IMR-90 (cell line): ENCODE data around the gene C11orf58. TPM values are rescaled to one million over a fixed set of nuclear protein-coding genes. Genes with fewer than 3 reads are reported as not detected.

Source experiments
- ATAC-seq: fragments of 200-7000 bp; cut with Tn5 transposase; 2 replicates; pipeline ENCODE4 v1.9.1; 2020; ENCODE audit warnings: low read depth, mild to moderate bottlenecking, moderate library complexity
- BruUV-seq: library from RNA; stranded (reverse); fragments of 400-500 nt; replicated peaks from 2 replicates; lab custom pipeline; 2021; lab: Mats Ljungman, UMichigan
- CTCF ChIA-PET: fragments of 300-600 bp; formaldehyde crosslinking; extraction: SDS; loops from one replicate; lab custom pipeline; 2021; ENCODE audit warnings: antibody characterized with exemption; lab: Yijun Ruan, JAX
- POLR2A ChIA-PET: fragments of 300-600 bp; sonication (Branson Sonifier 250); formaldehyde crosslinking; loops from one replicate; lab custom pipeline; 2022; ENCODE audit warnings: antibody characterized with exemption; ENCODE audit not compliant: unreplicated experiment; lab: Charles Lee
- DNase-seq: peaks from one replicate; pipeline ENCODE4 v3.0.0; 2013
- H2AFZ ChIP-seq: replicated peaks from 2 replicates; pipeline ENCODE3; 2013; ENCODE audit warnings: low read length, mild to moderate bottlenecking; ENCODE audit not compliant: poor library complexity
- H2AK5ac ChIP-seq: 2 replicates; pipeline ENCODE4 v1.6.1; 2013; ENCODE audit warnings: low read depth, low read length, inconsistent platforms
- H2AK9ac ChIP-seq: replicated peaks from 2 replicates; pipeline ENCODE3; 2013; ENCODE audit warnings: mild to moderate bottlenecking, low read depth, low read length, moderate library complexity; ENCODE audit not compliant: poor library complexity
- H2BK120ac ChIP-seq: 2 replicates; pipeline ENCODE4 v1.6.1; 2013; ENCODE audit warnings: low read depth, low read length, inconsistent platforms
- H2BK15ac ChIP-seq: 3 replicates; pipeline ENCODE4 v1.6.1; 2013; ENCODE audit warnings: low read depth, low read length, inconsistent platforms
- H2BK20ac ChIP-seq: 2 replicates; pipeline ENCODE4 v1.6.1; 2013; ENCODE audit warnings: low read depth, mild to moderate bottlenecking, inconsistent platforms, low read length, moderate library complexity
- H2BK5ac ChIP-seq: 2 replicates; pipeline ENCODE4 v1.6.1; 2013; ENCODE audit warnings: mild to moderate bottlenecking, low read depth, low read length, inconsistent platforms; ENCODE audit not compliant: poor library complexity, severe bottlenecking
- H3K14ac ChIP-seq: replicated peaks from 2 replicates; pipeline ENCODE4 v1.6.1; 2013; ENCODE audit warnings: low read depth, low read length, inconsistent platforms
- H3K18ac ChIP-seq: 2 replicates; pipeline ENCODE4 v1.6.1; 2013; ENCODE audit warnings: low read depth, low read length, control low read depth
- H3K23ac ChIP-seq: 2 replicates; pipeline ENCODE4 v1.6.1; 2013; ENCODE audit warnings: low read depth, low read length, inconsistent platforms
- H3K27ac ChIP-seq: 2 replicates; pipeline ENCODE4 v1.5.1; 2013; ENCODE audit warnings: mild to moderate bottlenecking, control low read depth, low read length; ENCODE audit not compliant: insufficient read depth
- H3K27me3 ChIP-seq: 2 replicates; pipeline ENCODE4 v1.6.1; 2013; ENCODE audit warnings: low read length; ENCODE audit not compliant: control insufficient read depth, insufficient read depth
- H3K36me3 ChIP-seq: 2 replicates; pipeline ENCODE4 v1.6.1; 2013; ENCODE audit warnings: low read length, mixed read lengths; ENCODE audit not compliant: control insufficient read depth, insufficient read depth
- H3K4ac ChIP-seq: 2 replicates; pipeline ENCODE4 v1.6.1; 2013; ENCODE audit warnings: low read depth, low read length, inconsistent platforms
- H3K4me1 ChIP-seq: 2 replicates; pipeline ENCODE4 v1.6.1; 2013; ENCODE audit warnings: low read length, mixed read lengths; ENCODE audit not compliant: control insufficient read depth, insufficient read depth
- H3K4me2 ChIP-seq: 2 replicates; pipeline ENCODE4 v1.6.1; 2013; ENCODE audit warnings: low read depth, mild to moderate bottlenecking, control low read depth, low read length, moderate library complexity
- H3K4me3 ChIP-seq: 2 replicates; pipeline ENCODE4 v1.5.1; 2013; ENCODE audit warnings: low read depth, mild to moderate bottlenecking, control low read depth, low read length, moderate library complexity; ENCODE audit not compliant: insufficient read depth
- H3K56ac ChIP-seq: 2 replicates; pipeline ENCODE4 v1.6.1; 2013; ENCODE audit warnings: low read length, inconsistent platforms; ENCODE audit not compliant: insufficient read depth; ENCODE audit errors: extremely low read depth
- H3K79me1 ChIP-seq, 2 experiments: 2 replicates each; pipeline ENCODE4 v1.6.1; 2013; ENCODE audit warnings: low read length in 2 of 2, inconsistent platforms in 1 of 2, low read depth in 1 of 2
- H3K9ac ChIP-seq: 2 replicates; pipeline ENCODE4 v1.6.1; 2013; ENCODE audit warnings: low read depth, low read length, control low read depth
- H3K9me1 ChIP-seq: 2 replicates; pipeline ENCODE4 v1.6.1; 2013; ENCODE audit warnings: low read length, inconsistent platforms; ENCODE audit not compliant: insufficient read depth
- H3K9me3 ChIP-seq: 2 replicates; pipeline ENCODE4 v1.6.1; 2013; ENCODE audit warnings: low read length; ENCODE audit not compliant: control insufficient read depth, insufficient read depth
- H4K20me1 ChIP-seq: 2 replicates; pipeline ENCODE4 v1.6.1; 2013; ENCODE audit warnings: low read length, inconsistent platforms; ENCODE audit not compliant: insufficient read depth
- H4K5ac ChIP-seq: 2 replicates; pipeline ENCODE4 v1.6.1; 2013; ENCODE audit warnings: mild to moderate bottlenecking, low read depth, low read length, control low read depth
- H4K8ac ChIP-seq, 2 experiments: 2 replicates each; pipeline ENCODE4 v1.6.1; 2013; ENCODE audit warnings: low read depth in 2 of 2, low read length in 2 of 2, control low read depth in 1 of 2, inconsistent platforms in 1 of 2
- H4K91ac ChIP-seq: 2 replicates; pipeline ENCODE4 v1.6.1; 2013; ENCODE audit warnings: low read depth, low read length, inconsistent platforms; ENCODE audit not compliant: insufficient read depth
- BHLHE40 ChIP-seq: fragments of 150-350 bp; IDR thresholded peaks from 2 replicates; pipeline ENCODE4 v1.6.1; 2016; ENCODE audit warnings: mild to moderate bottlenecking, low read depth, low read length
- CTCF ChIP-seq: conservative IDR thresholded peaks from 2 replicates; pipeline ENCODE4 v1.5.1; 2012; ENCODE audit warnings: mild to moderate bottlenecking, low read depth, low read length, improper control_type of control experiment
- FOS ChIP-seq: fragments of 150-350 bp; IDR thresholded peaks from 2 replicates; pipeline ENCODE4 v1.6.1; 2016; ENCODE audit warnings: low read depth, low read length
- MAFK ChIP-seq: IDR thresholded peaks from 2 replicates; pipeline ENCODE4 v1.6.1; 2012; ENCODE audit warnings: low read depth, low read length, improper control_type of control experiment
- MAZ ChIP-seq: IDR thresholded peaks from 2 replicates; pipeline ENCODE4 v1.6.1; 2012; ENCODE audit warnings: low read depth, mild to moderate bottlenecking, low read length, improper control_type of control experiment, moderate library complexity, borderline replicate concordance
- MXI1 ChIP-seq: IDR thresholded peaks from 2 replicates; pipeline ENCODE4 v1.6.1; 2012; ENCODE audit warnings: low read depth, mild to moderate bottlenecking, low read length, moderate library complexity, borderline replicate concordance
- NFE2L2 ChIP-seq: fragments of 150-350 bp; IDR thresholded peaks from 2 replicates; pipeline ENCODE4 v1.6.1; 2016; ENCODE audit warnings: low read depth, mild to moderate bottlenecking, low read length
- POLR2A ChIP-seq: IDR thresholded peaks from 2 replicates; pipeline ENCODE4 v1.6.1; 2012; ENCODE audit warnings: mild to moderate bottlenecking, low read depth, low read length
- RCOR1 ChIP-seq: IDR thresholded peaks from 2 replicates; pipeline ENCODE4 v1.6.1; 2012; ENCODE audit warnings: mild to moderate bottlenecking, low read length, improper control_type of control experiment; ENCODE audit not compliant: insufficient replicate concordance
- RFX5 ChIP-seq: IDR thresholded peaks from 2 replicates; pipeline ENCODE4 v1.8.0; 2012; ENCODE audit warnings: low read depth, mild to moderate bottlenecking, low read length, moderate library complexity
- SMC3 ChIP-seq: fragments of 150-350 bp; IDR thresholded peaks from 2 replicates; pipeline ENCODE4 v1.6.1; 2016; ENCODE audit warnings: low read depth, mild to moderate bottlenecking, antibody characterized with exemption, low read length, moderate library complexity
- USF2 ChIP-seq: fragments of 150-350 bp; IDR thresholded peaks from 2 replicates; pipeline ENCODE4 v1.6.1; 2017; ENCODE audit warnings: mild to moderate bottlenecking, antibody characterized with exemption, low read length, low read depth
- WGBS, 2 experiments: methylation state at CpG; one replicate each; pipeline versions ENCODE4 v1.1.5 to v1.1.7; 2013; ENCODE audit warnings: missing lambda C conversion rate in 2 of 2; ENCODE audit not compliant: insufficient read length in 1 of 2; ENCODE audit errors: extremely low coverage in 2 of 2; 5-methylcytosine and 5-hydroxymethylcytosine counted together
- dilution Hi-C: fragments of 300-500 bp; cut with HindIII; formaldehyde crosslinking; loops from one replicate; pipeline ENCODE4 v1.14.3; 2018; ENCODE audit warnings: low sequenced_read_pairs; ENCODE audit not compliant: unreplicated experiment
- in situ Hi-C: fragments of 300-500 bp; cut with MboI; formaldehyde crosslinking; loops from 3 replicates; pipeline ENCODE4 v1.14.3; 2019; ENCODE audit warnings: low sequenced_read_pairs, inconsistent platforms, mixed read lengths
- intact Hi-C: fragments of 100-400 bp; cut with micrococcal nuclease; formaldehyde crosslinking; loops from 2 replicates; pipeline ENCODE4 v1.10.0; 2022
- polyA plus RNA-seq, 3 experiments: library from polyadenylated mRNA; depleted of rRNA; stranded (reverse); fragments of >200 nt; gene quantifications; 2 replicates each; pipeline ENCODE4 v1.2.3, GENCODE V29; 2012; ENCODE audit warnings: low replicate concordance in 1 of 3
- total RNA-seq: library from RNA; depleted of rRNA; stranded (reverse); fragments of >200 nt; gene quantifications from 2 replicates; pipeline ENCODE4 v1.2.3, GENCODE V29; 2012

Gene C11orf58
- total and polyA plus RNA-seq, 2 of the 4 experiments (the other 2 are of a cell fraction): 53.8 to 67.8 TPM

- ChIA-PET POLR2A (no interaction called here), CTCF (no interaction called here)
- no peak overlapping the region for H4K91ac ChIP-seq
- peak overlapping the region; percentile 13 for H2AK9ac ChIP-seq
- H3K27me3 ChIP-seq: peaks cover 6% of the 10 kb centered on the region; the same call in 1 of the 2 replicates
- no peak overlapping the region for H3K4me2 ChIP-seq
- no peak overlapping the region for H3K18ac ChIP-seq
- no CpG with 5 or more reads among the region's 2 CpGs for WGBS, 2 experiments
- H3K14ac ChIP-seq: no peak overlapping the region
- TF ChIP-seq MAZ (no peak), BHLHE40 (no peak), RFX5 (no peak), MAFK (no peak), FOS (no peak), NFE2L2 (no peak), USF2 (no peak), RCOR1 (no peak), POLR2A (no peak), MXI1 (no peak), SMC3 (no peak), CTCF (no peak)
- no peaks in the 10 kb centered on the region; the same call in 1 of the 2 replicates for H3K4me1 ChIP-seq
- intact Hi-C loops (loop anchor here (10.0 kb wide), 1 partner anchor 725 kb away; no protein-coding TSS in a partner anchor), dilution Hi-C loops (no loop called here), in situ Hi-C loops (loop anchor here (10.0 kb wide), 1 partner anchor 285 kb away; no protein-coding TSS in a partner anchor)
- no peak overlapping the region for H3K56ac ChIP-seq
- H2BK20ac ChIP-seq: no peak overlapping the region
- no TSS peak for BruUV-seq
- no peak overlapping the region for H2BK15ac ChIP-seq
- H3K9me3 ChIP-seq: no peaks in the 10 kb centered on the region
- no peak overlapping the region for H3K4me3 ChIP-seq
- H3K23ac ChIP-seq: no peak overlapping the region
- no peak overlapping the region for H2AK5ac ChIP-seq
- no peak overlapping the region for H2BK5ac ChIP-seq
- H4K20me1 ChIP-seq: no peaks in the 10 kb centered on the region
- H4K5ac ChIP-seq: no peak overlapping the region
- no peak for DNase-seq
- no peak overlapping the region for H3K4ac ChIP-seq
- no peak for ATAC-seq
- H2BK120ac ChIP-seq: no peak overlapping the region
- no peak overlapping the region for H3K27ac ChIP-seq
- no peaks in the 10 kb centered on the region for H3K36me3 ChIP-seq
- no peaks in the 10 kb centered on the region for H3K79me1 ChIP-seq
- no peaks in the 10 kb centered on the region for H3K9me1 ChIP-seq
- H2AFZ ChIP-seq: no peak overlapping the region
- H3K9ac ChIP-seq: no peak overlapping the region
- no peak overlapping the region for H4K8ac ChIP-seq
Measured at GRCh38 chr11:16780146-16780545, 41.7 kb downstream of the C11orf58 start.
